ES-I3 (cell line): ENCODE data around the gene SLC45A1.

Source experiments
- H3K36me3 ChIP-seq: 2 replicates; pipeline ENCODE4 v1.6.1; 2013; ENCODE audit warnings: mild to moderate bottlenecking, low read length, control low read depth, moderate library complexity; ENCODE audit not compliant: insufficient read depth
- H3K4me1 ChIP-seq: 2 replicates; pipeline ENCODE4 v1.6.1; 2013; ENCODE audit warnings: mild to moderate bottlenecking, control low read depth, low read length; ENCODE audit not compliant: insufficient read depth
- H3K9ac ChIP-seq: 2 replicates; pipeline ENCODE4 v1.6.1; 2013; ENCODE audit warnings: low read depth, mild to moderate bottlenecking, low read length, moderate library complexity
- H3K9me3 ChIP-seq: 2 replicates; pipeline ENCODE4 v1.6.1; 2013; ENCODE audit warnings: mild to moderate bottlenecking, low read length, moderate library complexity; ENCODE audit not compliant: control insufficient read depth, insufficient read depth

Gene SLC45A1

GRCh38 chr1:8337776-8338525 is 20.0 kb downstream of the SLC45A1 start:
- H3K9ac ChIP-seq: no peak overlapping the region
- H3K9me3 ChIP-seq: no peaks in the 10 kb centered on the region
- H3K4me1 ChIP-seq: no peaks in the 10 kb centered on the region
- no peaks in the 10 kb centered on the region for H3K36me3 ChIP-seq

GRCh38 chr1:8338526-8339202 is 20.8 kb downstream of the SLC45A1 start:
- no peaks in the 10 kb centered on the region for H3K9me3 ChIP-seq
- H3K4me1 ChIP-seq: no peaks in the 10 kb centered on the region
- H3K36me3 ChIP-seq: no peaks in the 10 kb centered on the region
- no peak overlapping the region for H3K9ac ChIP-seq

- no peaks in the 10 kb centered on the region for H3K36me3 ChIP-seq
- H3K9ac ChIP-seq: no peak overlapping the region
- H3K4me1 ChIP-seq: no peaks in the 10 kb centered on the region
- H3K9me3 ChIP-seq: no peaks in the 10 kb centered on the region
These were observed 21.3 kb downstream of the SLC45A1 start for GRCh38 chr1:8339203-8339600.

GRCh38 chr1:8340448-8340847 is 22.5 kb downstream of the SLC45A1 start:
- H3K9me3 ChIP-seq: no peaks in the 10 kb centered on the region
- no peaks in the 10 kb centered on the region for H3K4me1 ChIP-seq
- no peaks in the 10 kb centered on the region for H3K36me3 ChIP-seq
- H3K9ac ChIP-seq: no peak overlapping the region

GRCh38 chr1:8342325-8342724 is 24.4 kb downstream of the SLC45A1 start:
- H3K9me3 ChIP-seq: no peaks in the 10 kb centered on the region
- H3K9ac ChIP-seq: no peak overlapping the region
- no peaks in the 10 kb centered on the region for H3K4me1 ChIP-seq
- H3K36me3 ChIP-seq: no peaks in the 10 kb centered on the region

GRCh38 chr1:8343044-8343443 is 25.1 kb downstream of the SLC45A1 start:
- no peaks in the 10 kb centered on the region for H3K36me3 ChIP-seq
- H3K9ac ChIP-seq: no peak overlapping the region
- peaks cover 3% of the 10 kb centered on the region; the same call in 1 of the 2 replicates for H3K4me1 ChIP-seq
- no peaks in the 10 kb centered on the region for H3K9me3 ChIP-seq

GRCh38 chr1:8343464-8344001 is 25.6 kb downstream of the SLC45A1 start:
- no peak overlapping the region for H3K9ac ChIP-seq
- H3K4me1 ChIP-seq: peaks cover 3% of the 10 kb centered on the region; the same call in 1 of the 2 replicates
- no peaks in the 10 kb centered on the region for H3K9me3 ChIP-seq
- no peaks in the 10 kb centered on the region for H3K36me3 ChIP-seq

GRCh38 chr1:8344893-8345507 is 27.1 kb downstream of the SLC45A1 start:
- Histone ChIP-seq H3K9ac (no peak overlapping the region), H3K4me1 (peaks cover 3% of the 10 kb centered on the region; the same call in 1 of the 2 replicates), H3K36me3 (no peaks in the 10 kb centered on the region), H3K9me3 (no peaks in the 10 kb centered on the region)

- H3K36me3 ChIP-seq: no peaks in the 10 kb centered on the region
- H3K9me3 ChIP-seq: no peaks in the 10 kb centered on the region
- no peak overlapping the region for H3K9ac ChIP-seq
- H3K4me1 ChIP-seq: peaks cover 3% of the 10 kb centered on the region; the same call in 1 of the 2 replicates
These were observed 27.9 kb downstream of the SLC45A1 start for GRCh38 chr1:8345621-8346415.

GRCh38 chr1:8347635-8348034 is 29.7 kb downstream of the SLC45A1 start:
- H3K4me1 ChIP-seq: peaks cover 3% of the 10 kb centered on the region; the same call in 1 of the 2 replicates
- H3K9ac ChIP-seq: no peak overlapping the region
- no peaks in the 10 kb centered on the region for H3K36me3 ChIP-seq
- no peaks in the 10 kb centered on the region for H3K9me3 ChIP-seq

- no peaks in the 10 kb centered on the region for H3K9me3 ChIP-seq
- peaks cover 3% of the 10 kb centered on the region; the same call in 1 of the 2 replicates for H3K4me1 ChIP-seq
- H3K36me3 ChIP-seq: no peaks in the 10 kb centered on the region
- no peak overlapping the region for H3K9ac ChIP-seq
These were observed 30.3 kb downstream of the SLC45A1 start for GRCh38 chr1:8348047-8348776.

GRCh38 chr1:8348777-8349472 is 31.0 kb downstream of the SLC45A1 start:
- H3K9me3 ChIP-seq: no peaks in the 10 kb centered on the region
- H3K4me1 ChIP-seq: peaks cover 3% of the 10 kb centered on the region; the same call in 1 of the 2 replicates
- peaks cover 5% of the 10 kb centered on the region for H3K36me3 ChIP-seq
- H3K9ac ChIP-seq: no peak overlapping the region

- no peak overlapping the region for H3K9ac ChIP-seq
- H3K4me1 ChIP-seq: peaks cover 3% of the 10 kb centered on the region; the same call in 1 of the 2 replicates
- H3K9me3 ChIP-seq: no peaks in the 10 kb centered on the region
- H3K36me3 ChIP-seq: peaks cover 7% of the 10 kb centered on the region
These were observed 31.6 kb downstream of the SLC45A1 start for GRCh38 chr1:8349473-8349865.
